Neural progenitor cell (in vitro differentiated cells): ENCODE measurements around the gene ALDH2.

ENCODE experiments used
- EZH2 ChIP-seq: fragments of 200-600 bp; sonication (generic); IDR thresholded peaks from 2 replicates; pipeline ENCODE4 v1.6.1; 2017; ENCODE audit warnings: antibody characterized with exemption, mild to moderate bottlenecking, moderate library complexity
- EZH2phosphoT487 ChIP-seq: fragments of 200-600 bp; sonication (generic); IDR thresholded peaks from 2 replicates; pipeline ENCODE4 v1.6.1; 2017; ENCODE audit warnings: antibody characterized with exemption
- TF ChIP-seq, protein P1 (sequence below): fragments of 200-600 bp; sonication (generic); IDR thresholded peaks from 2 replicates; pipeline ENCODE4 v1.5.1; 2017; ENCODE audit warnings: antibody characterized with exemption, mild to moderate bottlenecking

DNA sequence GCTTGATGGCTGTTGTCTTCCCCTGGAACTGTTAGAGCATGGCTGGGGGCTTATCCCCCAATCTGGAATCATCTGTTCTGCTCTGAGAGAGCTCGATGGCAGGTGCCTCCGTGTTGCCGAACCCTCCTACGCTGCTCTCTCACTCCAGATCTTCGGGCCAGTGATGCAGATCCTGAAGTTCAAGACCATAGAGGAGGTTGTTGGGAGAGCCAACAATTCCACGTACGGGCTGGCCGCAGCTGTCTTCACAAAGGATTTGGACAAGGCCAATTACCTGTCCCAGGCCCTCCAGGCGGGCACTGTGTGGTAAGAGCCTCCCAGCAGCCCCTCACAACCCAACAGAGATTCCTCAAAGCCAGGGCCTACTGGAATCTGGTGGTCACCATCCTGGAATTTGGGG, 33.0 kb downstream of the ALDH2 start:
- TF ChIP-seq, protein P1, sequence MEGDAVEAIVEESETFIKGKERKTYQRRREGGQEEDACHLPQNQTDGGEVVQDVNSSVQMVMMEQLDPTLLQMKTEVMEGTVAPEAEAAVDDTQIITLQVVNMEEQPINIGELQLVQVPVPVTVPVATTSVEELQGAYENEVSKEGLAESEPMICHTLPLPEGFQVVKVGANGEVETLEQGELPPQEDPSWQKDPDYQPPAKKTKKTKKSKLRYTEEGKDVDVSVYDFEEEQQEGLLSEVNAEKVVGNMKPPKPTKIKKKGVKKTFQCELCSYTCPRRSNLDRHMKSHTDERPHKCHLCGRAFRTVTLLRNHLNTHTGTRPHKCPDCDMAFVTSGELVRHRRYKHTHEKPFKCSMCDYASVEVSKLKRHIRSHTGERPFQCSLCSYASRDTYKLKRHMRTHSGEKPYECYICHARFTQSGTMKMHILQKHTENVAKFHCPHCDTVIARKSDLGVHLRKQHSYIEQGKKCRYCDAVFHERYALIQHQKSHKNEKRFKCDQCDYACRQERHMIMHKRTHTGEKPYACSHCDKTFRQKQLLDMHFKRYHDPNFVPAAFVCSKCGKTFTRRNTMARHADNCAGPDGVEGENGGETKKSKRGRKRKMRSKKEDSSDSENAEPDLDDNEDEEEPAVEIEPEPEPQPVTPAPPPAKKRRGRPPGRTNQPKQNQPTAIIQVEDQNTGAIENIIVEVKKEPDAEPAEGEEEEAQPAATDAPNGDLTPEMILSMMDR, result no peak
- TF ChIP-seq EZH2phosphoT487 (no peak), EZH2 (no peak)
